Prostate gland (tissue), 2 donors: ENCODE data around the gene COPS8. TPM values are rescaled to one million over a fixed set of nuclear protein-coding genes. Genes with fewer than 3 reads are reported as not detected.

ENCODE experiments used
- DNase-seq: peaks from one replicate; pipeline ENCODE4 v3.0.0-alpha.2; 2019; ENCODE audit warnings: low spot score
- H3K27ac ChIP-seq, 2 donors: fragments of 200-600 bp; sonication (generic); 2 replicates each; pipeline ENCODE4 v1.5.1; 2017 to 2019
- H3K27me3 ChIP-seq: fragments of 200-600 bp; sonication (generic); replicated peaks from 2 replicates; pipeline ENCODE4 v1.5.1; 2019; ENCODE audit not compliant: insufficient read depth
- H3K36me3 ChIP-seq, 2 donors: fragments of 200-600 bp; sonication (generic); 1 replicate in 1 of 2; 2 replicates in 1 of 2; pipeline versions ENCODE4 v1.5.1 to v1.8.1; 2017 to 2019
- H3K4me1 ChIP-seq: fragments of 200-600 bp; sonication (generic); replicated peaks from 2 replicates; pipeline ENCODE4 v1.5.1; 2019
- H3K4me3 ChIP-seq, 2 donors: fragments of 200-600 bp; sonication (generic); 2 replicates each; pipeline ENCODE4 v1.5.1; 2017 to 2019
- H3K9me3 ChIP-seq: fragments of 200-600 bp; sonication (generic); 2 replicates; pipeline ENCODE4 v1.5.1; 2017
- CTCF ChIP-seq, 4 experiments: fragments of 200-600 bp in 2 of 4; fragments of 450-650 bp in 2 of 4; sonication (generic) in 2 of 4; IDR thresholded peaks; 1 replicate in 3 of 4; 2 replicates in 1 of 4; pipeline ENCODE4 v1.5.1; 2016 to 2019; ENCODE audit warnings: antibody characterized with exemption in 4 of 4, mild to moderate bottlenecking in 2 of 4, moderate library complexity in 2 of 4
- POLR2A ChIP-seq: fragments of 450-650 bp; IDR thresholded peaks from one replicate; pipeline ENCODE4 v1.6.1; 2016; ENCODE audit warnings: antibody characterized with exemption, mild to moderate bottlenecking
- POLR2AphosphoS5 ChIP-seq: sonication (generic); formaldehyde crosslinking; IDR thresholded peaks from one replicate; pipeline ENCODE4 v1.6.1; 2017; ENCODE audit warnings: antibody characterized with exemption
- WGBS: methylation state at CpG from one replicate; pipeline ENCODE4 v1.1.5; 2018; 5-methylcytosine and 5-hydroxymethylcytosine counted together
- intact Hi-C: fragments of 100-400 bp; cut with DNase I; formaldehyde crosslinking; loops from one replicate; pipeline ENCODE4 v1.14.2; 2022
- total RNA-seq, 2 donors: library from RNA; depleted of rRNA; stranded (reverse); fragments of >200 nt; gene quantifications; one replicate each; pipeline ENCODE4 v1.1.0, GENCODE V29; 2016

COPS8 gene
- total RNA-seq, 2 donors from 2014 or later: 73.1 to 90.0 TPM

GRCh38 chr2:237043866-237044265, 41.8 kb upstream of the COPS8 start:
- no peaks in the 10 kb centered on the region for H3K4me1 ChIP-seq
- no peaks in the 10 kb centered on the region for H3K36me3 ChIP-seq
- intact Hi-C loops: no loop called here
- H3K4me3 ChIP-seq: no peak overlapping the region
- H3K9me3 ChIP-seq: no peaks in the 10 kb centered on the region
- no peak overlapping the region for H3K27ac ChIP-seq
- H3K27me3 ChIP-seq: no peaks in the 10 kb centered on the region
- DNase-seq: no peak
- WGBS: 48% methylated on average over 5 of the region's 5 CpGs
- TF ChIP-seq POLR2AphosphoS5: no peak
- no peak for TF ChIP-seq POLR2A
- no peak for TF ChIP-seq CTCF (IDR thresholded peaks at IDR 0.05)

- no peak for TF ChIP-seq POLR2AphosphoS5
- TF ChIP-seq CTCF (IDR thresholded peaks at IDR 0.05): no peak
- TF ChIP-seq POLR2A: no peak
- intact Hi-C loops: no loop called here
- H3K4me3 ChIP-seq: no peak overlapping the region
- 24% methylated on average over 3 of the region's 3 CpGs for WGBS
- H3K4me1 ChIP-seq: no peaks in the 10 kb centered on the region
- no peaks in the 10 kb centered on the region for H3K27me3 ChIP-seq
- H3K9me3 ChIP-seq: no peaks in the 10 kb centered on the region
- no peaks in the 10 kb centered on the region for H3K36me3 ChIP-seq
- DNase-seq: no peak
- H3K27ac ChIP-seq: no peak overlapping the region
Measured at GRCh38 chr2:237044281-237044680, 41.4 kb upstream of the COPS8 start.

GRCh38 chr2:237045449-237045848, 40.2 kb upstream of the COPS8 start:
- H3K36me3 ChIP-seq: no peaks in the 10 kb centered on the region
- no peaks in the 10 kb centered on the region for H3K27me3 ChIP-seq
- DNase-seq: no peak
- no peak overlapping the region for H3K4me3 ChIP-seq
- no peak overlapping the region for H3K27ac ChIP-seq
- intact Hi-C loops: no loop called here
- no peak for TF ChIP-seq POLR2AphosphoS5
- TF ChIP-seq CTCF (IDR thresholded peaks at IDR 0.05): no peak
- no peak for TF ChIP-seq POLR2A
- H3K9me3 ChIP-seq: no peaks in the 10 kb centered on the region
- H3K4me1 ChIP-seq: no peaks in the 10 kb centered on the region
- WGBS: 75% methylated on average over 4 of the region's 4 CpGs

GRCh38 chr2:237048595-237048994, 37.1 kb upstream of the COPS8 start:
- Histone ChIP-seq H3K4me1 (no peaks in the 10 kb centered on the region), H3K9me3 (no peaks in the 10 kb centered on the region), H3K36me3 (no peaks in the 10 kb centered on the region), H3K27ac (no peak overlapping the region), H3K4me3 (no peak overlapping the region), H3K27me3 (no peaks in the 10 kb centered on the region)
- 84% methylated on average over 1 of the region's 1 CpG for WGBS
- DNase-seq: no peak
- TF ChIP-seq POLR2A (no peak), CTCF (IDR thresholded peaks at IDR 0.05) (no peak), POLR2AphosphoS5 (no peak)
- intact Hi-C loops: no loop called here

- no peak overlapping the region for H3K4me3 ChIP-seq
- H3K27ac ChIP-seq: no peak overlapping the region
- no peak for TF ChIP-seq POLR2A
- TF ChIP-seq CTCF (IDR thresholded peaks at IDR 0.05): no peak
- TF ChIP-seq POLR2AphosphoS5: no peak
- H3K4me1 ChIP-seq: no peaks in the 10 kb centered on the region
- no peak for DNase-seq
- no peaks in the 10 kb centered on the region for H3K9me3 ChIP-seq
- intact Hi-C loops: no loop called here
- H3K36me3 ChIP-seq: no peaks in the 10 kb centered on the region
- no peaks in the 10 kb centered on the region for H3K27me3 ChIP-seq
- WGBS: 85% methylated on average over 8 of the region's 8 CpGs
Measured at GRCh38 chr2:237051861-237052260, 33.8 kb upstream of the COPS8 start.
